ENCODE measurements around the gene IFITM1. TPM values are rescaled to one million over a fixed set of nuclear protein-coding genes. Genes with fewer than 3 reads are reported as not detected.
A peak's percentile ranks its signal among the peaks of the same experiment; 100 is the strongest.

IFITM1 gene
- polyA plus RNA-seq, 1 donor (not counting 4 experiments of a cell fraction or from before 2014, with no cell fraction given): 333 TPM

DNA sequence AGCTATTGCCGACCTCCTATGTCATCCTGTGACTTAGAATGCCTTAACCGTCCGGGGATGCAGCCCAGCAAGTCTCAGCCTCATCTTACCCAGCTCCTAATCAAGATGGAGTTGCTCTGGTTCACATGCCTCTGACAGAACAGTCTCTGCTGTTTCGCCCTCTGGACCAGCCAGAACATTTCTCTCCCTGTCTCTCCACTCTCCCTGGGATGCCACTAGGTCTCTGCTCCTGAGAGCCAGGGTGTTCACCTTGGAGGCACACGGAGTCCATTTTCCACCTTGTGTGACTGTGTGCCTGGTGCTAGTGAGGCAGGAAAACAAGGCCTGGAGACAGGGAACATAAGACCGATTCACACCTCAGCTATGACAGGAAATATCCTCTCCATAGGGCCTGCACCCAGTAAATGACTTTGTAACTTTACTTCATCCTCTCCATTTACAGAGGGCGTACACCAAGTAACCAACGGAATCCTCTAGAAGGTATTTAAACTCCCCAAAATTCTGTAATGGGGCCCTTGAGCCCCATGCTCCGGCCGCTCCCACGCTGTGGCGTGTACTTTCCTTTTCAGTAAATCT lies 38.7 kb downstream of the IFITM1 start:
- no peak for TF ChIP-seq EZH2 (IDR thresholded peaks at IDR 0.05; ENCODE audit: low read length)
- TF ChIP-seq, protein P1, sequence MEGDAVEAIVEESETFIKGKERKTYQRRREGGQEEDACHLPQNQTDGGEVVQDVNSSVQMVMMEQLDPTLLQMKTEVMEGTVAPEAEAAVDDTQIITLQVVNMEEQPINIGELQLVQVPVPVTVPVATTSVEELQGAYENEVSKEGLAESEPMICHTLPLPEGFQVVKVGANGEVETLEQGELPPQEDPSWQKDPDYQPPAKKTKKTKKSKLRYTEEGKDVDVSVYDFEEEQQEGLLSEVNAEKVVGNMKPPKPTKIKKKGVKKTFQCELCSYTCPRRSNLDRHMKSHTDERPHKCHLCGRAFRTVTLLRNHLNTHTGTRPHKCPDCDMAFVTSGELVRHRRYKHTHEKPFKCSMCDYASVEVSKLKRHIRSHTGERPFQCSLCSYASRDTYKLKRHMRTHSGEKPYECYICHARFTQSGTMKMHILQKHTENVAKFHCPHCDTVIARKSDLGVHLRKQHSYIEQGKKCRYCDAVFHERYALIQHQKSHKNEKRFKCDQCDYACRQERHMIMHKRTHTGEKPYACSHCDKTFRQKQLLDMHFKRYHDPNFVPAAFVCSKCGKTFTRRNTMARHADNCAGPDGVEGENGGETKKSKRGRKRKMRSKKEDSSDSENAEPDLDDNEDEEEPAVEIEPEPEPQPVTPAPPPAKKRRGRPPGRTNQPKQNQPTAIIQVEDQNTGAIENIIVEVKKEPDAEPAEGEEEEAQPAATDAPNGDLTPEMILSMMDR (optimal IDR thresholded peaks at IDR 0.05 in 1 of 3, IDR thresholded peaks at IDR 0.05 in 1 of 3, conservative IDR thresholded peaks at IDR 0.05 in 1 of 3; ENCODE audit: extremely low read depth in 1 of 3, insufficient read depth in 2 of 3, low read length in 3 of 3): no peak
- FAIRE-seq (no peak), DNase-seq (ENCODE audit: low read depth, low spot score) (no peak)
- Histone ChIP-seq H3K27ac (ENCODE audit: control insufficient read depth, insufficient read depth, low read length) (no peak overlapping the region), H3K4me1 (ENCODE audit: control insufficient read depth, extremely low read depth, insufficient read depth, low read length) (peaks cover 26% of the 10 kb centered on the region), H3K9me1 (ENCODE audit: control insufficient read depth, extremely low read depth, insufficient read depth, low read length) (no peaks in the 10 kb centered on the region), H3K36me3 (ENCODE audit: control insufficient read depth in 2 of 2, extremely low read depth in 1 of 2, insufficient read depth in 2 of 2, low read length in 2 of 2) (no peaks in the 10 kb centered on the region), H2AFZ (ENCODE audit: control insufficient read depth, low read length) (no peak overlapping the region), H4K20me1 (ENCODE audit: control insufficient read depth, extremely low read depth, insufficient read depth, low read length) (no peaks in the 10 kb centered on the region), H3K9me3 (ENCODE audit: control insufficient read depth, low read depth, low read length) (no peaks in the 10 kb centered on the region), H3K4me2 (ENCODE audit: control insufficient read depth, extremely low read depth, insufficient read depth, low read depth, low read length) (no peak overlapping the region), H3K27me3 (ENCODE audit: control insufficient read depth, extremely low read depth, insufficient read depth, low read length) (no peaks in the 10 kb centered on the region), H3K9ac (ENCODE audit: control insufficient read depth, extremely low read depth, insufficient read depth, low read length) (no peak overlapping the region), H3K4me3 (ENCODE audit: control insufficient read depth in 2 of 3, extremely low read depth in 1 of 3, insufficient read depth in 2 of 3, low read depth in 1 of 3, low read length in 3 of 3) (no peak overlapping the region), H3K79me2 (ENCODE audit: control insufficient read depth, insufficient read depth, low read length) (no peaks in the 10 kb centered on the region)
- dilution Hi-C loops (cut with MboI; ENCODE audit: extremely low pct_ligation_motif_present, low sequenced_read_pairs): no loop called here

DNA sequence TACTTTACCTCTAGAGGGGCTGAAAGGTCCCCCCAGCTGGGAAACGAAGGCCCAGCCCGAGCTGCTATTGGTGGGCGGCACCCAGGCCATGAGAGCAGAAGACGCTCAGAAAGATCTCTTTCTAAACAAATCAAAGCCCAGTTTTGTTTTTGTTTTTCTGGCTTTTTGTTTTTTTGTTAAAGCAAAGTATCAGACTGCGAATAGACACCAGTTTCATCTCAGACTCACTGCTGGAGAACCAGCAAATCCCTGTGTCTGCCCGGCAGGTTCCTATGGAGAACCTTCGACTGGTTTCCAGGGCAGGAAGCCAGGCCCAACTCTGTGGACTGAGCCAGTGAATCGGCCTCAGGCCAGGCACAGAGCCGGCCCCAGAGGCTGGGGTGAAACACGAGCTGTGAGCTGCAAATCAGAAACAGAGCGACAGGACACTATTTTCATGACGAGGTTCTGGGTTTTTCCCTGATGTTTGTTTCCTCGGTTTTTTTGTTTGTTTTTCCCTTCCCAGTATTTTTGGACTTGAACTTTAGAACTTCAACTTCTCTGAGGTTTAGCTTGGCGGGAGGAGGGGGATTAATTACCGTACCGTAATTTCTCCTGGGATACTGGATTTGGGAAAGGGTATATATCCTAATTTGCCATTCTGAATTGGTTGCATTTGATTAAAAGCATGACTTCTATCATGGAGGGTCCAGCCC lies 39.5 kb downstream of the IFITM1 start:
- no peak overlapping the region for H3K4me3 ChIP-seq (ENCODE audit: control insufficient read depth in 2 of 3, extremely low read depth in 1 of 3, insufficient read depth in 2 of 3, low read depth in 1 of 3, low read length in 3 of 3)
- H4K20me1 ChIP-seq (ENCODE audit: control insufficient read depth, extremely low read depth, insufficient read depth, low read length): no peaks in the 10 kb centered on the region
- H3K9me3 ChIP-seq (ENCODE audit: control insufficient read depth, low read depth, low read length): no peaks in the 10 kb centered on the region
- no peak overlapping the region for H3K27ac ChIP-seq (ENCODE audit: control insufficient read depth, insufficient read depth, low read length)
- H2AFZ ChIP-seq (ENCODE audit: control insufficient read depth, low read length): peak overlapping the region; percentile 70
- no peaks in the 10 kb centered on the region for H3K9me1 ChIP-seq (ENCODE audit: control insufficient read depth, extremely low read depth, insufficient read depth, low read length)
- no peaks in the 10 kb centered on the region for H3K36me3 ChIP-seq (ENCODE audit: control insufficient read depth in 2 of 2, extremely low read depth in 1 of 2, insufficient read depth in 2 of 2, low read length in 2 of 2)
- dilution Hi-C loops (cut with MboI; ENCODE audit: extremely low pct_ligation_motif_present, low sequenced_read_pairs): no loop called here
- H3K9ac ChIP-seq (ENCODE audit: control insufficient read depth, extremely low read depth, insufficient read depth, low read length): no peak overlapping the region
- FAIRE-seq (no peak), DNase-seq (ENCODE audit: low read depth, low spot score) (no peak)
- H3K79me2 ChIP-seq (ENCODE audit: control insufficient read depth, insufficient read depth, low read length): no peaks in the 10 kb centered on the region
- peaks cover 26% of the 10 kb centered on the region for H3K4me1 ChIP-seq (ENCODE audit: control insufficient read depth, extremely low read depth, insufficient read depth, low read length)
- no peak for TF ChIP-seq EZH2 (IDR thresholded peaks at IDR 0.05; ENCODE audit: low read length)
- TF ChIP-seq, protein P1 (optimal IDR thresholded peaks at IDR 0.05 in 1 of 3, IDR thresholded peaks at IDR 0.05 in 1 of 3, conservative IDR thresholded peaks at IDR 0.05 in 1 of 3; ENCODE audit: extremely low read depth in 1 of 3, insufficient read depth in 2 of 3, low read length in 3 of 3): no peak
- H3K27me3 ChIP-seq (ENCODE audit: control insufficient read depth, extremely low read depth, insufficient read depth, low read length): no peaks in the 10 kb centered on the region
- no peak overlapping the region for H3K4me2 ChIP-seq (ENCODE audit: control insufficient read depth, extremely low read depth, insufficient read depth, low read depth, low read length)

All from keratinocyte (primary cell).